ACHN (cell line): ENCODE data around the gene ZNF592.
"Not testable (repeated sequence)": the region's sequence is repeated elsewhere in the genome, so short reads cannot be mapped to it uniquely, and the experiment has no call there.

Experiments
- DNase-seq: peaks from one replicate; pipeline ENCODE4 v3.0.0-alpha.2; 2015
- in situ Hi-C: cut with HindIII; loops from 2 replicates; pipeline ENCODE4 v1.10.0; 2017; ENCODE audit warnings: low sequenced_read_pairs, low pct_ligation_motif_present, low pct_unique_long_range_greater_than_20kb

ZNF592 gene

GRCh38 chr15:84748274-84749110, at the start of gene ZNF592:
Gene ZNF592, plus strand, starts transcription at chr15:84748592. Its CDS starts 34,084 bp downstream, at chr15:84782676.
- peak; percentile 81 for DNase-seq
- in situ Hi-C loops: no loop called here

GRCh38 chr15:84699538-84700191, 48.7 kb upstream of the ZNF592 start:
- no peak for DNase-seq
- in situ Hi-C loops: no loop called here

- in situ Hi-C loops: no loop called here
- no peak for DNase-seq
These were observed 45.4 kb upstream of the ZNF592 start for GRCh38 chr15:84702961-84703482.

DNA sequence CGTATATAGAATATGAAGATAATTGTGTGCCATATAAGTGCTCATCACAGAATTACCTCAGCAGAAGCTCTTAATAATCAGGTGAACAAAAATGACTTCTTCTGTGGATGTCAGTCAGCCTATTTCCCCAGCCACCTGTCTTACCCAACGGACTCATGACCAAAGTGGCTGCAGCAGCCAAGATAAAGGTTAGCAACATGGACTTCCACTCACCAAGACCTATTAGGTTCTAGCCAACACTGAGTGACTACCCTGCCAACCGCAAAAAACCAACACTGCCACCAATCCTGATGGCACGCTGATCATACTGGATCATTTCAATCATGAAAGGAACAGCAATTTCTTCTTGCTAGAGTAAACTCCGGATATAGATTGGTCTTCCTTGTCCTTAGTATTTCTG, 44.6 kb upstream of the ZNF592 start:
- no peak for DNase-seq
- in situ Hi-C loops: no loop called here

GRCh38 chr15:84714372-84714771, 34.0 kb upstream of the ZNF592 start:
- no peak for DNase-seq
- in situ Hi-C loops: no loop called here

DNA sequence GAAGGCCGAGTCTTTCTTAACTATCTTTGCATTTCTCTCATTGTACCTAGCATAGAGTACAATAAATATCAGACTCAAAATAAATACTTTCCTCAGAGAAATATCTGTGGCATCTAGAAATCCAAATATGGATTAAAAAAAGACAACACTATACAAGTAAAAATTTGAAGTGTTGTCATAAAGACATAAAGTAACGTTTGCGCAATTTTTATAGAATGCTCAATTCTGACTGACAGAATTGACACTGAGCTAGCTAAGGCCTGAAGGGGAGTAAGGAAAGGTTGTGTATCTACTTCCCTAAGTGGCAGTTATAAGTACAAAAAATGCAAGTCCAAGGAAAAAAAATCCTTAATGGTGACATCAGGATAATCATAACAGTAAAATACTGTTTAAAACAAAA, 33.6 kb upstream of the ZNF592 start:
- DNase-seq: no peak
- in situ Hi-C loops: no loop called here

DNA sequence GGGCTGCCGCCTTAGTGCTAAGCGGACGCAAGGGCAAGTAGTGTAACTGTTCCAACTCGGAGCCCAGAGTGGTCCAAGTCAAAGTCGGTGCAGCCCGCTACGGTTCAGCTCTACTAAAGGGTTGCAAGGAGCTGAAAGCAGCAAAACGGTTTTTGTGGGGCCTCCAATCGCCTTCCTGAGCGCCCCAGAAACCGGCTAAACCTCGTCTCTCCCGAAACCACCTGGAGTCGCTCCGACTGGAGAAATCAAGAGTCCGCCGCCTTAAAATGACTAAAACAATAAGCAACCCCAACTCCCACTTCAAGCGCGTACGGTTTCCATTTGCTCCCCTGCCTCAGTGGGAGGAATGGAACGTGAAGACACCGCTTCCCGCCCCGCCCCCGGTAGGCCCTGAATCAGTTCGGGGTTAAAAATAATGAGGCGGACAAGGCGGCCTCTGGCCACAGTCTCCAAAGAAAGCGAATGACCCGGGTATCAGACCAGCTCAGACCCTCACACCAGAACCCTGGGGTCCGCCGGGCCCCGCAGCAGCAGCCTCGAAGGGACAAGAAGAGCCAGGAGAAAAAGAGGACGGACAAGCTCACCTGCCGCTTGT, 32.9 kb upstream of the ZNF592 start:
- DNase-seq: peak; percentile 30
- in situ Hi-C loops: no loop called here

DNA sequence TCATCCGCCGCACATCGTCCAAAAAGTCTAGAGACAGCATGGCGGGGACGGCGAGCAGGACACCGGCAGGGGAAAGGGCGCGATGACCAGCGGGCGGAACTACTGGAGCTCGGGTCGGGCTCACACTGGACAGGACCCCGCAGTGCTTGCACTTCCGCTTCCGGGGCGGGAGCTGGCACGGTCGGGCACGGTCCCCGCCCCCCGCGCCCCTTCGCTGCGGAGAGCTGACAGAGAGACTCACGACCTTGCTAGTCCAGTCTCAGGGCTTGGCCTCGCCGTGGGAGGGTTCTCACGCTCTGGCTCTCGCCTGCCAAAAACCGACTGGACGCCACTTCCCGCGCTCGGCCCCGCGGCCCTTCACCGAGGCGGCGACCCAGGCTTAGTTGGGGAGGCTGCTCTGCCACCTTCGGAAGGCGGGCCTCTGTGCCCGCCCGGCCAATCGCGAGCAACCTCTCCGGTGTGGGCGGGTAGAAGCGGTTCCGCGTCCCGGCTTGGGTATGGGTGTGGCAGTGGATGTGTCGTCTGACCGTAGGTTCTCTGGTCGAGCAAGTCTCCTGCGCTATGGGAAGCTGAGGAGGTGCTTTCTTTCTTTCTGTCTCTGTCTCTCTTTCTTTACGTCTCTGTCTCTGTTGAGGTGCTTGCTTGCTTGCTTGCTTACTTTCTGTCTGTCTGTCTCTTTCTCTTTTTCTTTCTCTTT, 32.2 kb upstream of the ZNF592 start, which contains the start of gene SEC11A:
Gene SEC11A, minus strand, starts transcription at position 104 of the 697 bp plus-strand sequence. Its CDS starts 64 bp downstream, at position 40.
- DNase-seq: peak; percentile 92
- in situ Hi-C loops: no loop called here

DNA sequence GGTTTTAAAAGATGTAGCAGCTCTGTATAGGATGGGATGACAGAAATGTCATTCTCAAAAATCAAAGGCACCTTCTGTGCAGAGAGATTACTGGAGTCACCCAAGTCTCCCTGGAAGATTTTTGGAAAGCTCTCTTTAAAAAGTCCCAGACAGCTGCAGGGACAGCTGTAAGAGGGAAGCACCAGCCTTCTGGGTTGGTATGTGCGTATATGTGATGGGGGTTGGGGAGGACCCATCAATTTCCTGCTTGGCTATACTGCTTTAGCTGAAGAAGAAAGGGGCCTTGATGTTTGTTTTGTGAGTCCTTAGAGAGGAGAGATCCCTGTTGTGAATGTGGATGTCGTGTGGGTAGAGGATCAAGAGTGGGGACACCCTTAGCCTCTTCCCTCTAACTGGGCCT, 27.0 kb upstream of the ZNF592 start:
- no peak for DNase-seq
- in situ Hi-C loops: no loop called here

DNA sequence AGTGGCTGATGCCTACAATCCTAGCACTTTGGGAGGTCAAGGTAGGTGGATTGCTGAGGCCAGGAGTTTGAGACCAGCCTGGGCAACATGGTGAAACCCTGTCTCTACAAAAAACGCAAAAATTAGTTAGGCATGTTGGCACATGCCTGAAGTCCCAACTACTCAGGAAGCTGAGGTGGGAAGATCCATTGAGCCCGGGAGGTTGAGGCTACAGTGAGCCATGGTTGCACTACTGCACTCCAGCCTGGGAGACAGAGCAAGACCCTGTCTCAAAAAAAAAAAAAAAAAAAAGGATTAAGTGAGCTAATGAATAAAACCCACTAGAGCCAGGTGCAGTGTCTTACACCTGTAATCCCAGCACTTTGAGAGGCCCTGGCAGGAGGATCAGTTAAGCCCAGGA, 25.8 kb upstream of the ZNF592 start:
- in situ Hi-C loops: no loop called here
- DNase-seq: no peak

- DNase-seq: no peak
These were observed 23.3 kb upstream of the ZNF592 start for GRCh38 chr15:84725001-84725491.

DNA sequence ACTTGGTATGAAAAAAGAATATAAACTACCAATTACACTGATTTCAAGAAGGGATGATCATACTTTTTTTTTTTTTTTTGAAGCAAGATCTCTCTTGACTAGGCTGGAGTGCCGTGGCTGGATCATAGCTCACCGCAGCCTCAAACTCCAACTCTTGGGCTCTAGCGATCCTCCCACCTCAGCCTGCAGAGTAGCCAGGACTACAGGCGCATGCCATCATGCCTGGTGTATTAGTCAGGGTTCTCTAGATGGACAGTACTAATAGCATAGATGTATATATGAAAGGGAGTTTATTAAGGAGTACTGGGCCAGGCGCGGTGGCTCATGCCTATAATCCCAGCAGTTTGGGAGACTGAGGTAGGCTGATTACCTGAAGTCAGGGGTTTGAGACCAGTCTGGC, 21.0 kb upstream of the ZNF592 start:
- no peak for DNase-seq
- in situ Hi-C loops: no loop called here

More at GRCh38 chr15:84725001-84725491, 23.3 kb upstream of the ZNF592 start:
- in situ Hi-C loops: no loop called here

DNA sequence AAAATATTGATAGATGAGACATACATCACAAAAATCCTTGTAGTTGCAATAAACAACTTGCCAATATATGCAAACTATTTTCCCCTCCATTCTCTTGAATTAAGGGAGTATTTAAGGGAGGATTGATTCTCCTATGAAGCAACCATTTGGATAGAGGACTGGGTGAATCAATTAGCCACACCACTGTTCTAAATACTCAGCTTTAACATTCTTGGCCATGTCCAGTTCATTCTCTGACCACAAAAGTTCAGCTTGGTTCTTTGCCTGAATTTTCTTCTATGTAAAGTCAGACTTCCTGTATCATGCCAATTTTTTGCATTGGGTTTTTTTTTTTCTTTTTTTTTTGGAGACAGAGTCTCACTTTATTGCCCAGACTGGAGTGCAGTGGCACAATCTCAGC, 16.6 kb upstream of the ZNF592 start:
- in situ Hi-C loops: no loop called here
- DNase-seq: no peak

DNA sequence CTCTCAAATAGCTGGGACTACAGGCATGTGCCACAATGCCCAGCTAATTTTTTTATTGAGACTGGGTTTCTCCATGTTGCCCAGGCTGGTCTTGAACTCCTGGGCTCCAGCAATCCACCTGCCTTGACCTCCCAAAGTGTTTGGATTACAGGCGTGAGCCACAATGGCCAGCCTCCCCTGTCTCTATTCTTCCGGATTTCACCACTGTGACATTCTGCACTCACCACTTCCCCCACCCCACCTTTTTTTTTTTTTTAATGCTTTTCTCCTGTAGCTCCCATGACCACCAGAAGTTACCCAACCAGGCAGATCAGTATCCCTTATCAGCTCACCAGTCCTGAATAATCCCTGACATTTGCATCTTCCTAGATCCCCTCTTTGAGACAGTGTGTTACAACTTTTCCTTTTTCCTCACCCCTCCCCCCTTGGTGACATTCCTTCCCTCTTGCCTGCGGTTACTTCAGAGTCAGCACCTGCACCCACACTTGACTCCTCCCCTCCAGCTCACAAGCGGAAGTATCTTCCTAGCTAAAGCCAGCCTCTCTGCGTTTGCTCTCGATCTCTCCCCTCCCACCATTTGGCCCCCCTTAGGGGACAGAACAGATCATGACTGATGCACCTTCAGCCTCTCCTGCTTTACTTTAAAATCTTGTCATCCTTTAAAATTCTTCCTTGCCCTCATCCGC, 13.5 kb upstream of the ZNF592 start:
- in situ Hi-C loops: no loop called here

GRCh38 chr15:84735480-84736061, 12.8 kb upstream of the ZNF592 start:
- in situ Hi-C loops, DNase-seq: not testable (repeated sequence)

More for the DNA sequence above, 13.5 kb upstream of the ZNF592 start:
- peak; percentile 90 for DNase-seq

DNA sequence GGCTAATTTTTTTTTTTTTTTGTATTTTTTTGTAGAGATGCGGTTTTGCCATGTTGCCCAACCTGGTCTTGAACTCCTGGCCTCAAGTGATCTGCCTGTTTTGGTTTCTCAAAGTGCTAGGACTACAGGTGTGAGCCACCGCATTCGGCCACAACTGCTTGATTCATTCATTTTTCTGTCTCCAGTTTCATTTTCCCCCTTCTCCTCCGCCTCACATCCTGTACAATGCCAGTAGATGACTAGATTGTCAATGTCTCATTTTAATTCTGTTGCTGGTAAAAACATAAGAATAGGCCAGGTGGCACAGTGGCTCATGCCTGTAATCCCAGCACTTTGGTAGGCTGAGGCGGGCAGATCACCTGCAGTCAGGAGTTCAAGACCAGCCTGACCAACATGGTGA, 12.0 kb upstream of the ZNF592 start:
- no peak for DNase-seq
- in situ Hi-C loops: no loop called here

DNA sequence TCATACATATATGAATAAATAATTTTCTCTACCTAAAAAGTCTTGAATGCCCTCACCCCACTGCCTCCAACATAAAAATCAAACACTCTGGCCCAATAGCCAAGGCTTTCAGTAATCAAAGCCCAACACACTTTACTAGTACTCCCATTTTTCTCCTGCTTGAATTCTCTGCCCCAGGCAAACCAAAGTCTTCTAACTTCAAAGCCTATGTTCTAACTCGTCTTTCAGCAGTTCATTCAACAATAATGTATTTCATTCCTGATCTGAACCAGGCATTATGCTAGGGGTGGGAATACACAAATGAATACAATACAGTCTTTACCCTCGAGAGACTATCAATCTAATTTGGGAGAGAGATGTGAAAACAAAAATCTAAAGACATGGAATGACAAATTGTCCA, 11.4 kb upstream of the ZNF592 start:
- in situ Hi-C loops: no loop called here
- DNase-seq: no peak

GRCh38 chr15:84740691-84741090, 7.7 kb upstream of the ZNF592 start:
- no peak for DNase-seq
- in situ Hi-C loops: no loop called here
